Activated B cell treated with CpG ODN at 0.5 μM for 24 hours (primary cell): ENCODE results near the gene ABCC12. TPM values are rescaled to one million over a fixed set of nuclear protein-coding genes. Genes with fewer than 3 reads are reported as not detected.

Experiments
- ATAC-seq: fragments of 200-7000 bp; cut with Tn5 transposase; one replicate; pipeline ENCODE4 v1.10.0; 2021; ENCODE audit warnings: low read depth, mild to moderate bottlenecking, moderate library complexity
- CTCF ChIA-PET: fragments of 350-600 bp; sonication (Branson Sonifier 250); formaldehyde crosslinking; loops from one replicate; lab custom pipeline; 2021; ENCODE audit warnings: antibody characterized with exemption; lab: Charles Lee
- POLR2A ChIA-PET: fragments of 350-600 bp; sonication (Branson Sonifier 250); formaldehyde crosslinking; loops from one replicate; lab custom pipeline; 2021; ENCODE audit warnings: antibody characterized with exemption; lab: Charles Lee
- DNase-seq: peaks from one replicate; pipeline ENCODE4 v3.0.0; 2022
- H3K27ac Mint-ChIP-seq: one replicate; pipeline ENCODE4 v1.8.0; 2020; ENCODE audit warnings: mixed read lengths
- H3K27me3 Mint-ChIP-seq: one replicate; pipeline ENCODE4 v1.8.0; 2021; ENCODE audit warnings: mixed read lengths
- H3K36me3 Mint-ChIP-seq: one replicate; pipeline ENCODE4 v1.8.0; 2021; ENCODE audit warnings: low read depth, mixed read lengths
- H3K4me1 Mint-ChIP-seq: one replicate; pipeline ENCODE4 v1.8.0; 2021; ENCODE audit warnings: mixed read lengths
- H3K4me3 Mint-ChIP-seq: one replicate; pipeline ENCODE4 v1.8.0; 2020; ENCODE audit warnings: mild to moderate bottlenecking, mixed read lengths
- H3K9me3 Mint-ChIP-seq: one replicate; pipeline ENCODE4 v1.8.0; 2020; ENCODE audit warnings: mixed read lengths
- intact Hi-C: fragments of 100-400 bp; cut with micrococcal nuclease; formaldehyde crosslinking; loops from one replicate; pipeline ENCODE4 v1.15.1; 2024
- total RNA-seq: library from RNA; stranded (reverse); gene quantifications from 2 replicates; pipeline ENCODE4 v1.2.3, GENCODE V29; 2022
- TF ChIP-seq, protein P1 (sequence below): fragments of 200-600 bp; IDR thresholded peaks from one replicate; pipeline ENCODE4 v1.8.0; 2022; ENCODE audit warnings: antibody characterized with exemption, mild to moderate bottlenecking

Gene ABCC12
- total RNA-seq, 1 donor from 2014 or later: not detected

DNA sequence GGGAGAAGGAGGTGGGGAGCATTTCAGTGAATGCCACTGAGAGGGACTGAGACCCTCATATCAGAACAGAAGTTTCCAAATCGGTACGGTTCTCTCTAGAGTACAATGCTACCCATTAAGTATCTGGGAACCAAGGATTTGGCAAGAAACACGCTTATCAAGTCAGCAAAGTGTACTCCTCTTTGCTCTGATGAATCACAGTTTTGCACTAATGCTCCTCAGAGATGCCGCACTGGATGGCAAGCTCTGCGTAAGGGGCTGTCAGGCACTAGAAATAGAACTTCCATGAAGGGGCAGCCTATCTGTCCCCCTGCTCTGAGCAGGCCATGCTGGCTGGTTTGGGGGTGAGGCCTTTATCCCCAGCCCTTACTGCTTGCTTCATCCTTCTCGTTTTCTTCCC lies 4.8 kb upstream of the ABCC12 start:
- no peak overlapping the region for H3K4me3 Mint-ChIP-seq
- no peak overlapping the region for H3K27ac Mint-ChIP-seq
- POLR2A ChIA-PET: no interaction called here
- peaks cover 10% of the 10 kb centered on the region for H3K4me1 Mint-ChIP-seq
- no peaks in the 10 kb centered on the region for H3K36me3 Mint-ChIP-seq
- TF ChIP-seq, protein P1, sequence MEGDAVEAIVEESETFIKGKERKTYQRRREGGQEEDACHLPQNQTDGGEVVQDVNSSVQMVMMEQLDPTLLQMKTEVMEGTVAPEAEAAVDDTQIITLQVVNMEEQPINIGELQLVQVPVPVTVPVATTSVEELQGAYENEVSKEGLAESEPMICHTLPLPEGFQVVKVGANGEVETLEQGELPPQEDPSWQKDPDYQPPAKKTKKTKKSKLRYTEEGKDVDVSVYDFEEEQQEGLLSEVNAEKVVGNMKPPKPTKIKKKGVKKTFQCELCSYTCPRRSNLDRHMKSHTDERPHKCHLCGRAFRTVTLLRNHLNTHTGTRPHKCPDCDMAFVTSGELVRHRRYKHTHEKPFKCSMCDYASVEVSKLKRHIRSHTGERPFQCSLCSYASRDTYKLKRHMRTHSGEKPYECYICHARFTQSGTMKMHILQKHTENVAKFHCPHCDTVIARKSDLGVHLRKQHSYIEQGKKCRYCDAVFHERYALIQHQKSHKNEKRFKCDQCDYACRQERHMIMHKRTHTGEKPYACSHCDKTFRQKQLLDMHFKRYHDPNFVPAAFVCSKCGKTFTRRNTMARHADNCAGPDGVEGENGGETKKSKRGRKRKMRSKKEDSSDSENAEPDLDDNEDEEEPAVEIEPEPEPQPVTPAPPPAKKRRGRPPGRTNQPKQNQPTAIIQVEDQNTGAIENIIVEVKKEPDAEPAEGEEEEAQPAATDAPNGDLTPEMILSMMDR: no peak
- no peak for DNase-seq
- intact Hi-C loops: loop anchor here (10.0 kb wide), 2 partner anchors 384 to 1486 kb away; no protein-coding TSS in a partner anchor
- H3K9me3 Mint-ChIP-seq: no peaks in the 10 kb centered on the region
- no peak for ATAC-seq
- CTCF ChIA-PET: interaction anchor here (0.6 to 1.6 kb wide), 4 partner anchors 17 to 1176 kb away, joined by 3 to 5 read pairs (median 4); no protein-coding TSS in a partner anchor
- peaks cover 12% of the 10 kb centered on the region for H3K27me3 Mint-ChIP-seq

DNA sequence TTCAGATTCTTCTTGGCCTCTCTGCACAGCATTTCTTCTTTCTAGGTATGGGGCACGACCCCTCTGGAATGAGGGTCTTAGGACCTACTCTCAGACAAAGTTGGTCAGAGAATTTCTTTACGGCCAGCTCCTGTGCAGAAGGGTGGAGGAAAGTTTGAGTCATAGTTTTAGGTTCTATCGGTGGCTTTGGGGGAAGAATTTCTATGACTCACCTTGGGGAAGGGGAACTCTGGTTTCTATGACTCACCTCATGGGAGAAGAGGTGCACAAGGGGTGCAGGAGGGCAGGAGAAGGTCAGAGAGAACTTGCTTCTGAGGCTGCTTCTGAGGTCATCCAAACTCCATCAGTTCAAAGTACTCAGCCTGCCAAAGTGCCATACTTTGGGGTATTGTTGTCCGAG lies 2.5 kb upstream of the ABCC12 start:
- intact Hi-C loops: loop anchor here (1.0 kb wide), 1 partner anchor 472 kb away; no protein-coding TSS in a partner anchor
- TF ChIP-seq, protein P1: no peak
- POLR2A ChIA-PET: no interaction called here
- CTCF ChIA-PET: interaction anchor here (0.9 to 4.5 kb wide), 2 partner anchors 1015 to 1210 kb away, joined by 4 to 47 read pairs; partner anchors contain the start of gene NETO2
- Mint-ChIP-seq H3K36me3 (no peaks in the 10 kb centered on the region), H3K4me3 (no peak overlapping the region), H3K27ac (no peak overlapping the region), H3K4me1 (peaks cover 6% of the 10 kb centered on the region), H3K27me3 (peaks cover 12% of the 10 kb centered on the region), H3K9me3 (no peaks in the 10 kb centered on the region)
- peak; percentile 68 for ATAC-seq
- DNase-seq: no peak

DNA sequence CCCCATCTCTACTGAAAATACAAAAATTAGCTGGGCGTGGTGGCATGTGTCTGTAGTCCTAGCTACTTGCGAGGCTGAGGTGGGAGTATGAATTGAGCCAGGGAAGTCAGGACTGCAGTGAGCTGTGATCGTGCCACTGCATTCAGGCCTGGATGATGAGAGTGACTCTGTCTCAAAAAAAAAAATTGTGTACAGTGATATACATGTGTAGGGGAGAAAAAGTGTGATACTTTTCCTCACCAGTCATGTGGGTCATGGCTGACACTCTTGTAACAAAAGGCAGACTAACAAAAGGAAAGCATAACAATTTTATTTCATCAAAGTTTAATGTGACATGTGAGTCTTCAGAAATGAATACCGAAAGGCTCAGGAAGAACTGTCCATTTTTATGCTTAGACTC lies 2.0 kb upstream of the ABCC12 start:
- H3K27ac Mint-ChIP-seq: no peak overlapping the region
- H3K4me3 Mint-ChIP-seq: no peak overlapping the region
- DNase-seq (no peak), ATAC-seq (no peak)
- peaks cover 6% of the 10 kb centered on the region for H3K4me1 Mint-ChIP-seq
- intact Hi-C loops: loop anchor here (1.0 to 2.0 kb wide), 2 partner anchors 473 to 1303 kb away; no protein-coding TSS in a partner anchor
- H3K36me3 Mint-ChIP-seq: no peaks in the 10 kb centered on the region
- TF ChIP-seq, protein P1: no peak
- POLR2A ChIA-PET: no interaction called here
- no peaks in the 10 kb centered on the region for H3K9me3 Mint-ChIP-seq
- CTCF ChIA-PET: interaction anchor here (0.9 to 4.5 kb wide), 4 partner anchors 9 to 1210 kb away, joined by 4 to 47 read pairs (median 7); partner anchors contain the start of gene NETO2
- H3K27me3 Mint-ChIP-seq: peaks cover 12% of the 10 kb centered on the region

DNA sequence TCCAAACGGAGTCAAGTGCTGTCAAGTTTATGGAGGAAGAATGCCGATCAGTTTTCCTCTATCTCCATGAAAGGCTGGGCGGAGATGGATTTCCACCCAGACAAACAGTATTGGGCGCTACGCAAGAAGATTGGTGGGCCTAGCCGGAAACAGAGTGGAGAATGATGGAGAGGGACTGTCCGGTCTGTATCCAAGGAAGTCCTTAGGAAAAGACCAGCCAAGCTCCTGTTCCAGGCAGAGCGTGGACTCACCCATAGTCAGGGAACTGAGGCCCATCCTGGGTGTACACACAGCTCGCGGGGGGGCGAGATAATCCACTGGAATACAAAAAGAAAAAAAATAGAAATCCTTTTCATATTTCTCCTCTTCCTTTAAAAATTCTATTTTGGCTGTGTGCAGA lies 1.5 kb upstream of the ABCC12 start:
- intact Hi-C loops: loop anchor here (2.0 kb wide), 1 partner anchor 1303 kb away; no protein-coding TSS in a partner anchor
- TF ChIP-seq, protein P1: no peak
- CTCF ChIA-PET: interaction anchor here (0.9 to 4.5 kb wide), 5 partner anchors 10 to 1209 kb away, joined by 4 to 47 read pairs (median 4); partner anchors contain the start of gene NETO2
- Mint-ChIP-seq H3K27ac (no peak overlapping the region), H3K9me3 (no peaks in the 10 kb centered on the region), H3K27me3 (peaks cover 12% of the 10 kb centered on the region), H3K4me3 (no peak overlapping the region), H3K4me1 (peaks cover 6% of the 10 kb centered on the region), H3K36me3 (no peaks in the 10 kb centered on the region)
- POLR2A ChIA-PET: no interaction called here
- ATAC-seq (no peak), DNase-seq (no peak)

DNA sequence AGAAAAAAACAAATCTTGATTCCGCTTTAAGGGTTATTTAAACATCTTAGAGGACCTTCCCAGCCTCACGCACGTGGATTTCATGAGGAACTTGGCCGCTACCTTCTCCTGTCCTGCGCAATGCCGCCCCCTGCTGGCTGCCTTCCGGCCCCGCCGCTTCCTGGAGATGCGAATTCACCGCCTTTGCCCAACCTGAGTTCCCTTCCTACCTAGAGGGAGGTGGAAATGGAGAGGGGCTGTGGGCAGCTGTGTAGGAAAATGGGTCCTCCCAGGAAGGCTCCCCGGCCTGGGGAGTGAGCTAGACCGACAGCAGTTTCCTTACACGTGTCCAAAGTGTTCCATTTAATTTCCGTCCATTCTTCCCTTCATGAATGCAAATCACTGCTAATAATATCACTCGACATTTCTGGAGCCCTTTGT lies 1.0 kb upstream of the ABCC12 start:
- Mint-ChIP-seq H3K27me3 (peaks cover 8% of the 10 kb centered on the region), H3K4me1 (peaks cover 6% of the 10 kb centered on the region), H3K4me3 (no peak overlapping the region), H3K36me3 (no peaks in the 10 kb centered on the region), H3K27ac (no peak overlapping the region), H3K9me3 (no peaks in the 10 kb centered on the region)
- ATAC-seq: peak; percentile 54
- peak; percentile 77 for DNase-seq
- POLR2A ChIA-PET: no interaction called here
- intact Hi-C loops: loop anchor here (1.0 to 2.0 kb wide), 6 partner anchors 897 to 1302 kb away; no protein-coding TSS in a partner anchor
- CTCF ChIA-PET: interaction anchor here (1.7 to 4.5 kb wide), 4 partner anchors 10 to 1122 kb away, joined by 4 to 47 read pairs (median 7); partner anchors contain the start of gene NETO2
- TF ChIP-seq, protein P1: peak; percentile 68
